Activated naive CD8-positive, alpha-beta T cell (primary cell): Measurements from ENCODE around the gene NCOA1.

Experiments
- H3K27ac Mint-ChIP-seq: one replicate; pipeline ENCODE4 v1.8.0; 2021; ENCODE audit warnings: mixed read lengths
- H3K27me3 Mint-ChIP-seq: one replicate; pipeline ENCODE4 v1.8.0; 2021; ENCODE audit warnings: mixed read lengths
- H3K36me3 Mint-ChIP-seq: one replicate; pipeline ENCODE4 v1.8.0; 2021; ENCODE audit warnings: mixed read lengths
- H3K4me1 Mint-ChIP-seq: one replicate; pipeline ENCODE4 v1.8.0; 2021; ENCODE audit warnings: low read depth, mixed read lengths
- H3K4me3 Mint-ChIP-seq: one replicate; pipeline ENCODE4 v1.8.0; 2021; ENCODE audit warnings: mild to moderate bottlenecking, mixed read lengths
- H3K9me3 Mint-ChIP-seq: one replicate; pipeline ENCODE4 v1.8.0; 2021; ENCODE audit warnings: low read depth, mixed read lengths

Gene NCOA1

GRCh38 chr2:24489465-24490180 is 1.4 kb upstream of the NCOA1 start:
- peak overlapping the region; percentile 96 for H3K27ac Mint-ChIP-seq
- no peaks in the 10 kb centered on the region for H3K9me3 Mint-ChIP-seq
- H3K4me1 Mint-ChIP-seq: peaks cover 47% of the 10 kb centered on the region

GRCh38 chr2:24490181-24490689 is 819 bp upstream of the NCOA1 start:
- peak overlapping the region; percentile 93 for H3K4me3 Mint-ChIP-seq
- H3K4me1 Mint-ChIP-seq: peaks cover 49% of the 10 kb centered on the region
- no peaks in the 10 kb centered on the region for H3K36me3 Mint-ChIP-seq
- H3K9me3 Mint-ChIP-seq: no peaks in the 10 kb centered on the region
- H3K27me3 Mint-ChIP-seq: no peaks in the 10 kb centered on the region
- peak overlapping the region; percentile 96 for H3K27ac Mint-ChIP-seq

More at GRCh38 chr2:24489465-24490180, 1.4 kb upstream of the NCOA1 start:
- Mint-ChIP-seq H3K36me3 (no peaks in the 10 kb centered on the region), H3K4me3 (peak overlapping the region; percentile 93), H3K27me3 (no peaks in the 10 kb centered on the region)

GRCh38 chr2:24491542-24492420 is 727 bp downstream of the NCOA1 start:
- H3K27me3 Mint-ChIP-seq: no peaks in the 10 kb centered on the region
- no peaks in the 10 kb centered on the region for H3K36me3 Mint-ChIP-seq
- H3K4me3 Mint-ChIP-seq: peak overlapping the region; percentile 77
- peak overlapping the region; percentile 5 for H3K27ac Mint-ChIP-seq
- no peaks in the 10 kb centered on the region for H3K9me3 Mint-ChIP-seq
- H3K4me1 Mint-ChIP-seq: peaks cover 61% of the 10 kb centered on the region

GRCh38 chr2:24492421-24493279 is 1.6 kb downstream of the NCOA1 start:
- H3K27ac Mint-ChIP-seq: peak overlapping the region; percentile 5
- H3K4me1 Mint-ChIP-seq: peaks cover 67% of the 10 kb centered on the region
- no peaks in the 10 kb centered on the region for H3K27me3 Mint-ChIP-seq
- peak overlapping the region; percentile 77 for H3K4me3 Mint-ChIP-seq
- no peaks in the 10 kb centered on the region for H3K36me3 Mint-ChIP-seq
- no peaks in the 10 kb centered on the region for H3K9me3 Mint-ChIP-seq

GRCh38 chr2:24493713-24494112 is 2.7 kb downstream of the NCOA1 start:
- Mint-ChIP-seq H3K4me1 (peaks cover 74% of the 10 kb centered on the region), H3K9me3 (no peaks in the 10 kb centered on the region), H3K27ac (peak overlapping the region; percentile 41), H3K36me3 (no peaks in the 10 kb centered on the region), H3K4me3 (peak overlapping the region; percentile 77), H3K27me3 (no peaks in the 10 kb centered on the region)

- H3K9me3 Mint-ChIP-seq: no peaks in the 10 kb centered on the region
- H3K4me1 Mint-ChIP-seq: peaks cover 76% of the 10 kb centered on the region
- H3K4me3 Mint-ChIP-seq: no peak overlapping the region
- no peak overlapping the region for H3K27ac Mint-ChIP-seq
- H3K36me3 Mint-ChIP-seq: no peaks in the 10 kb centered on the region
- no peaks in the 10 kb centered on the region for H3K27me3 Mint-ChIP-seq
These were observed 3.4 kb downstream of the NCOA1 start for GRCh38 chr2:24494410-24494809.

- Mint-ChIP-seq H3K4me3 (no peak overlapping the region), H3K36me3 (no peaks in the 10 kb centered on the region), H3K4me1 (peaks cover 73% of the 10 kb centered on the region), H3K27ac (no peak overlapping the region), H3K27me3 (no peaks in the 10 kb centered on the region), H3K9me3 (no peaks in the 10 kb centered on the region)
These were observed 4.4 kb downstream of the NCOA1 start for GRCh38 chr2:24495451-24495850.

GRCh38 chr2:24496959-24497358 is 5.9 kb downstream of the NCOA1 start:
- H3K36me3 Mint-ChIP-seq: no peaks in the 10 kb centered on the region
- no peaks in the 10 kb centered on the region for H3K27me3 Mint-ChIP-seq
- peaks cover 78% of the 10 kb centered on the region for H3K4me1 Mint-ChIP-seq
- H3K27ac Mint-ChIP-seq: no peak overlapping the region
- H3K4me3 Mint-ChIP-seq: no peak overlapping the region
- no peaks in the 10 kb centered on the region for H3K9me3 Mint-ChIP-seq

- Mint-ChIP-seq H3K4me1 (peaks cover 78% of the 10 kb centered on the region), H3K36me3 (no peaks in the 10 kb centered on the region), H3K9me3 (no peaks in the 10 kb centered on the region), H3K27me3 (no peaks in the 10 kb centered on the region), H3K4me3 (no peak overlapping the region), H3K27ac (no peak overlapping the region)
These were observed 6.6 kb downstream of the NCOA1 start for GRCh38 chr2:24497685-24498084.

GRCh38 chr2:24498121-24498520 is 7.1 kb downstream of the NCOA1 start:
- H3K27ac Mint-ChIP-seq: no peak overlapping the region
- no peaks in the 10 kb centered on the region for H3K27me3 Mint-ChIP-seq
- no peaks in the 10 kb centered on the region for H3K36me3 Mint-ChIP-seq
- peaks cover 78% of the 10 kb centered on the region for H3K4me1 Mint-ChIP-seq
- H3K4me3 Mint-ChIP-seq: no peak overlapping the region
- H3K9me3 Mint-ChIP-seq: no peaks in the 10 kb centered on the region

- H3K27ac Mint-ChIP-seq: no peak overlapping the region
- H3K9me3 Mint-ChIP-seq: no peaks in the 10 kb centered on the region
- no peaks in the 10 kb centered on the region for H3K27me3 Mint-ChIP-seq
- peaks cover 68% of the 10 kb centered on the region for H3K4me1 Mint-ChIP-seq
- no peak overlapping the region for H3K4me3 Mint-ChIP-seq
- peaks cover 4% of the 10 kb centered on the region for H3K36me3 Mint-ChIP-seq
These were observed 10.8 kb downstream of the NCOA1 start for GRCh38 chr2:24501813-24502212.

- no peaks in the 10 kb centered on the region for H3K27me3 Mint-ChIP-seq
- peaks cover 4% of the 10 kb centered on the region for H3K36me3 Mint-ChIP-seq
- H3K27ac Mint-ChIP-seq: no peak overlapping the region
These were observed 14.7 kb downstream of the NCOA1 start for GRCh38 chr2:24505534-24506275.

GRCh38 chr2:24507549-24507948 is 16.5 kb downstream of the NCOA1 start:
- Mint-ChIP-seq H3K36me3 (peaks cover 4% of the 10 kb centered on the region), H3K4me3 (no peak overlapping the region), H3K27ac (no peak overlapping the region), H3K9me3 (no peaks in the 10 kb centered on the region), H3K4me1 (peaks cover 75% of the 10 kb centered on the region), H3K27me3 (no peaks in the 10 kb centered on the region)

More at GRCh38 chr2:24505534-24506275, 14.7 kb downstream of the NCOA1 start:
- Mint-ChIP-seq H3K4me1 (peaks cover 68% of the 10 kb centered on the region), H3K4me3 (no peak overlapping the region), H3K9me3 (no peaks in the 10 kb centered on the region)

GRCh38 chr2:24508878-24509277 is 17.8 kb downstream of the NCOA1 start:
- Mint-ChIP-seq H3K9me3 (no peaks in the 10 kb centered on the region), H3K4me3 (no peak overlapping the region), H3K27ac (peak overlapping the region; percentile 41), H3K4me1 (peaks cover 76% of the 10 kb centered on the region), H3K27me3 (no peaks in the 10 kb centered on the region), H3K36me3 (peaks cover 4% of the 10 kb centered on the region)
